NK-92 (cell line): ENCODE data around the gene NELL1.

ENCODE experiments used
- DNase-seq: peaks from one replicate; lab custom pipeline; 2025; ENCODE audit not compliant: unreplicated experiment; lab: John Stamatoyannopoulos, UW

Gene NELL1

GRCh38 chr11:21622566-21622965 is 953.2 kb downstream of the NELL1 start:
- DNase-seq, result no peak

GRCh38 chr11:21622995-21623394 is 953.6 kb downstream of the NELL1 start:
- DNase-seq, result no peak
